ENCODE measurements around the gene C12orf76.
A peak's percentile ranks its signal among the peaks of the same experiment; 100 is the strongest.
"Not testable (repeated sequence)": the region's sequence is repeated elsewhere in the genome, so short reads cannot be mapped to it uniquely, and the experiment has no call there.

Gene C12orf76

GRCh38 chr12:110062241-110062640 lies 13.9 kb upstream of the C12orf76 start:
- no peak for TF ChIP-seq CTCF (IDR thresholded peaks at IDR 0.05)
- H3K27ac ChIP-seq, result no peak overlapping the region

DNA sequence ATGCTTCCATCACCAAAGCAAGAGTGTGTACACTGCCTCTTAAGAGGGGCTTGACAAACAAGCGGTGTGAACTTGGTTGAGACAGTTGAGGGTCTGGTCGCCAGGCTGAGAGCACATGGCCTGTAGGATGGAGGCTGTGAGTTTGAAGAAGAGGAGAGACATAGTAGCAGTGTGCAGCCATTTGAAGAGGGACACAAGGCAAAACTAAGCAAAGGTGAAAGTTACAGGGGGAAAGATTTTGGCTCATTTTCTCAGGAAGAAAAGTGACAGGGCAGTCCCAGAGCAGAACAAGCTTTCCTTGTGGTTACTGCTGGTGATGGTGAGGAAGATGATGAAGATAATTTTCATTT lies 11.3 kb upstream of the C12orf76 start:
- H3K4me3 ChIP-seq, result no peak overlapping the region
- H3K27ac ChIP-seq, result no peak overlapping the region
- no peak for DNase-seq (ENCODE audit: low spot score)
- TF ChIP-seq CTCF (IDR thresholded peaks at IDR 0.05), result no peak

More at GRCh38 chr12:110062241-110062640, 13.9 kb upstream of the C12orf76 start:
- no peak overlapping the region for H3K4me3 ChIP-seq
- no peak for DNase-seq (ENCODE audit: low spot score)

DNA sequence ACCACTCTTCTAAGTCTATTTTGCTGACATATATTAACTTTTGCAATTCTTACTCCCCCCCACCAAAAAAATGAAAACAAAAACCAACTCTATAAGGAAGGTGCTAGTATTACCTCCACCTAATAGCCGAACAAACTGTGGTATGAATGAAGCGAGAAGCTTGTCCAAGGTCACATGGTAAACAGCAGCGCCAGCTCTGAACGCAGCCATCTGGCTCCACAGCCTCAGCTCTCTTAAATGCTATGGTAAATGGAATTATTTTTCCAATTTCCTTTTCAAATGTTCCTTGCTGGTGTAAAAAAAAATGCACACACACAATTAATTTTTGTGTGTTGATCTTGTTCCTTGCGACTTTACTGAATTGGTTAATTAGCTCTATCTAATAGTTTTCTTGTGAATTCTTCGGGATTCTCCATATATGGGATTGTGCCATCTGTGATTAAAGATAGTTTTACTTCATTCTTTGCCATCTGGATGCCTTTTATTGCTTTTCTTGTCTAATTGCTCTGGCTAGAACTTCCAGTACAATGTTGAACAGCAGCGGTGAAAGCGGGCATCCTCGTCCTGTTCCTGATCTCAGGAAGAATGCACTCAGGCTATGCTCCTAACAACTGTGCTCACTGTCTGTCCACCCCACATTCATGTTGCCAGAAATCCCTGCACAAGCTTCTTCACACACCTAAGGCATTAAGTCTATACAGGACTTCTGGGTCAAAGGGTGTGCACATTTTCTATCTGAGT lies 10.7 kb upstream of the C12orf76 start:
- H3K27ac ChIP-seq, result no peak overlapping the region
- TF ChIP-seq CTCF (IDR thresholded peaks at IDR 0.05), result no peak
- no peak for DNase-seq (ENCODE audit: low spot score)
- H3K4me3 ChIP-seq, result no peak overlapping the region

DNA sequence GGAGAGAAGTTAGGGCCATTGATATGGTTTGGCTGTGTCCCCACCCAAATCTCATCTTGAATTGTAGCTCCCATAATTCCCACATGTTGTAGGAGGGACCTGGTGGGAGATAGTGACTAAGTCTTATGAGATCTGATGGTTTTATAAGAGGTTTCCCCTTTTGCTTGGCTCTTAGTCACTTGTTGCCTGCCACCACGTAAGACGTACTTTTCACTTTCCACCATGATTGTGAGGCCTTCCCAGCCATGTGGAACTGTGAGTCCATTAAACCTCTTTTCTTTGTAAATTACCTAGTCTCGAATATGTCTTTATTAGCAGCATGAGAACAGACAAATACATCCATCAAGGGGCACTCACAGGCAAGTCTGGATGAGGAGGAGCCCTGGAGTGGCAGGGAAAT lies 8.3 kb upstream of the C12orf76 start:
- not testable (repeated sequence) for H3K4me3 ChIP-seq; DNase-seq (ENCODE audit: low spot score); H3K27ac ChIP-seq

- not testable (repeated sequence) for H3K27ac ChIP-seq; H3K4me3 ChIP-seq; DNase-seq (ENCODE audit: low spot score)
Observed at GRCh38 chr12:110055375-110056352, 7.3 kb upstream of the C12orf76 start.

GRCh38 chr12:110050927-110051326 lies 2.6 kb upstream of the C12orf76 start:
- Histone ChIP-seq H3K4me3 (no peak overlapping the region), H3K27ac (no peak overlapping the region)
- TF ChIP-seq CTCF (IDR thresholded peaks at IDR 0.05), result no peak
- DNase-seq (ENCODE audit: low spot score), result no peak

GRCh38 chr12:110049666-110050065 lies 1.3 kb upstream of the C12orf76 start:
- not testable (repeated sequence) for DNase-seq (ENCODE audit: low spot score); H3K4me3 ChIP-seq; H3K27ac ChIP-seq

DNA sequence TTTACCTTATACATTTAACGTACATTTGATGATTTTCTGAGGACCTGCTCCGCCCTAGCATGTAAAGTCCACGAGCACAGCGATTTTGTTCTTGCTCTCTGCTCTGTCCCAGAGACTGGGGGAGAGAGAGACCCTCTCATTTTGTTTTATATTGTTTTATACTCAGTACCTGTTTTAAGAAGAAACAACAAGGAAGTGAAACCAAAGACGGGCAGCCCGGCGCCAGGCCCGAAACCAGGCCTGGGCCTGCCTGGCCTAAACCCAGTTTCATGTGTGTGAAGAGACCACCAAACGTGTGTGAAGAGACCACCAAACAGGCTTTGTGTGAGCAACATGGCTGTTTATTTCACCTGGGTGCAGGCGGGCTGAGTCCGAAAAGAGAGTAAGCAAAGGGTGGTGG lies 712 bp upstream of the C12orf76 start:
- DNase-seq (ENCODE audit: low spot score), result not testable (repeated sequence)
- Histone ChIP-seq H3K27ac (peak overlapping the region; percentile 63 to 85), H3K4me3 (peak overlapping the region; percentile 92)

DNA sequence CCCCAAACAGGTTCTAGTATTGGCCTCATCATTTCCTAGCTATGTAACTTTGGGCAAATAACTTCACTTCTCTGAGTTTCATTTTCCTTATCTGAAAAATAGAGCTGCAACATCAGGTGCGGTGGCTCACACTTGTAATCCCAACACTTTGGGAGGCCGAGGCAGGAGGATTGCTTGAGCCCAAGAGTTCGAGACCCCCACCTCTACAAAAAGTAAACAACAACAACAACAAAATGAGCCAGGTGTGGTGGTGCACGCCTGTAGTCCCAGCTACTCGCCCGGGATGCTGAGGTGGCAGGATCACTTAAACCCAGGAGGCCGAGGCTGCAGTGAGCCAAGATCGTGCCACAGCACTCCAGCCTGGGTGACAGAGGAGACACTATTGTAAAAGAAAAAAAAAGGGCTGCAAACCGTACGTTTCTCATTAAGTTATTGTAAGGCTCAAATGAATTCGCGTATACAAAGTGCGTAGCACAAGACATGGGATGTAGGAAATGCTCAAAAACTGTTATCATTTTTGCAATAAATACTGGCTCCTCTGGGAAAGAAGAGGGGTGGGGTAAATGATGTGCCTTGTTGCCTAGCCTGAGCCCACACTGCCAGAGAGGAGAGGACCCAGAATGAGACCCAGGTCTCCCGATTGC lies 903 bp downstream of the C12orf76 start:
- Histone ChIP-seq H3K27ac (no peak overlapping the region), H3K4me3 (peak overlapping the region; percentile 92)
- DNase-seq (ENCODE audit: low spot score), result no peak
- TF ChIP-seq CTCF (IDR thresholded peaks at IDR 0.05), result no peak
